Mesendoderm (in vitro differentiated cells): Measurements from ENCODE around the gene CD9.

Source experiments
- DNase-seq: peaks from one replicate; pipeline ENCODE4 v3.0.0; 2013
- H2AK5ac ChIP-seq: 2 replicates; pipeline ENCODE4 v1.6.1; 2013; ENCODE audit warnings: low read length, inconsistent platforms
- H2BK120ac ChIP-seq: 2 replicates; pipeline ENCODE4 v1.6.1; 2013; ENCODE audit warnings: low read depth, mild to moderate bottlenecking, low read length, moderate library complexity, mixed read lengths
- H2BK15ac ChIP-seq: replicated peaks from 2 replicates; pipeline ENCODE4 v1.6.1; 2013; ENCODE audit warnings: low read depth, mild to moderate bottlenecking, moderate library complexity
- H2BK5ac ChIP-seq: 2 replicates; pipeline ENCODE4 v1.6.1; 2013; ENCODE audit warnings: low read length, inconsistent platforms
- H3K18ac ChIP-seq: 2 replicates; pipeline ENCODE4 v1.6.1; 2013; ENCODE audit warnings: mild to moderate bottlenecking, low read length, mixed read lengths
- H3K23ac ChIP-seq: one replicate; pipeline ENCODE4 v1.6.1; 2013; ENCODE audit warnings: low read length
- H3K27ac ChIP-seq: 2 replicates; pipeline ENCODE4 v1.5.1; 2013; ENCODE audit warnings: low read depth, mild to moderate bottlenecking, inconsistent platforms, low read length, moderate library complexity
- H3K27me3 ChIP-seq: 2 replicates; pipeline ENCODE4 v1.6.1; 2013; ENCODE audit warnings: low read length, control low read depth, mild to moderate bottlenecking, inconsistent platforms; ENCODE audit not compliant: insufficient read depth, poor library complexity
- H3K36me3 ChIP-seq: 2 replicates; pipeline ENCODE4 v1.6.1; 2013; ENCODE audit warnings: low read length, inconsistent platforms; ENCODE audit not compliant: control insufficient read depth, insufficient read depth
- H3K4ac ChIP-seq: one replicate; pipeline ENCODE4 v1.6.1; 2013; ENCODE audit warnings: low read depth, mild to moderate bottlenecking, low read length, moderate library complexity
- H3K4me1 ChIP-seq: 2 replicates; pipeline ENCODE4 v1.6.1; 2013; ENCODE audit warnings: low read depth, low read length, inconsistent platforms; ENCODE audit not compliant: control insufficient read depth
- H3K4me2 ChIP-seq: 2 replicates; pipeline ENCODE4 v1.6.1; 2013; ENCODE audit warnings: low read length
- H3K4me3 ChIP-seq: 2 replicates; pipeline ENCODE4 v1.5.1; 2013; ENCODE audit warnings: mild to moderate bottlenecking, low read length
- H3K56ac ChIP-seq: one replicate; pipeline ENCODE4 v1.6.1; 2013; ENCODE audit warnings: low read length
- H3K79me1 ChIP-seq: 2 replicates; pipeline ENCODE4 v1.6.1; 2013; ENCODE audit warnings: low read length, inconsistent platforms
- H3K79me2 ChIP-seq: 2 replicates; pipeline ENCODE4 v1.6.1; 2013; ENCODE audit warnings: mild to moderate bottlenecking, low read length; ENCODE audit not compliant: control insufficient read depth, insufficient read depth
- H3K9ac ChIP-seq: 2 replicates; pipeline ENCODE4 v1.6.1; 2013; ENCODE audit warnings: low read length, inconsistent platforms
- H4K5ac ChIP-seq: one replicate; pipeline ENCODE4 v1.6.1; 2013; ENCODE audit warnings: low read length
- H4K8ac ChIP-seq: one replicate; pipeline ENCODE4 v1.6.1; 2013; ENCODE audit warnings: low read depth, mild to moderate bottlenecking, control low read depth, low read length, moderate library complexity
- WGBS: extraction: QIAGEN DNeasy Blood & Tissue Kit; methylation state at CpG from one replicate; pipeline ENCODE4 v1.1.7; 2013; ENCODE audit warnings: low lambda C conversion rate, missing lambda C conversion rate; ENCODE audit not compliant: insufficient coverage; ENCODE audit errors: extremely low coverage; 5-methylcytosine and 5-hydroxymethylcytosine counted together

CD9 gene

GRCh38 chr12:6216581-6216980 is 16.4 kb downstream of the CD9 start:
- peak overlapping the region; percentile 88 for H3K27ac ChIP-seq

GRCh38 chr12:6218347-6218925 is 18.2 kb downstream of the CD9 start:
- no peak overlapping the region for H2AK5ac ChIP-seq
- H3K36me3 ChIP-seq = no peaks in the 10 kb centered on the region
- no peak for DNase-seq
- peaks cover 33% of the 10 kb centered on the region for H3K79me2 ChIP-seq
- no peak overlapping the region for H3K4me3 ChIP-seq
- no peaks in the 10 kb centered on the region for H3K27me3 ChIP-seq
- no CpG with 5 or more reads among the region's 6 CpGs for WGBS
- no peak overlapping the region for H3K56ac ChIP-seq
- H3K18ac ChIP-seq = no peak overlapping the region
- no peak overlapping the region for H3K9ac ChIP-seq
- H3K4me1 ChIP-seq = peaks cover 26% of the 10 kb centered on the region
- peaks cover 29% of the 10 kb centered on the region for H3K79me1 ChIP-seq
- H2BK120ac ChIP-seq = no peak overlapping the region
- H4K8ac ChIP-seq = no peak overlapping the region
- no peak overlapping the region for H2BK5ac ChIP-seq
- no peak overlapping the region for H3K4ac ChIP-seq
- no peak overlapping the region for H3K4me2 ChIP-seq
- H3K23ac ChIP-seq = no peak overlapping the region
- H2BK15ac ChIP-seq = no peak overlapping the region
- no peak overlapping the region for H3K27ac ChIP-seq
- no peak overlapping the region for H4K5ac ChIP-seq

More at GRCh38 chr12:6216581-6216980, 16.4 kb downstream of the CD9 start:
- Histone ChIP-seq H3K79me2 (peaks cover 32% of the 10 kb centered on the region), H2AK5ac (peak overlapping the region; percentile 80), H3K23ac (peak overlapping the region; percentile 85), H2BK5ac (no peak overlapping the region), H3K4me3 (no peak overlapping the region), H4K8ac (no peak overlapping the region), H3K36me3 (no peaks in the 10 kb centered on the region), H4K5ac (no peak overlapping the region), H3K27me3 (no peaks in the 10 kb centered on the region), H3K4ac (no peak overlapping the region), H2BK15ac (no peak overlapping the region), H3K56ac (peak overlapping the region; percentile 68), H3K4me2 (no peak overlapping the region), H3K9ac (peak overlapping the region; percentile 8), H3K79me1 (peaks cover 28% of the 10 kb centered on the region), H2BK120ac (no peak overlapping the region), H3K18ac (peak overlapping the region; percentile 31), H3K4me1 (peaks cover 28% of the 10 kb centered on the region)
- no CpG with 5 or more reads among the region's 7 CpGs for whole genome bisulfite sequencing
- DNase-seq = no peak

- Histone ChIP-seq H3K56ac (peak overlapping the region; percentile 65), H3K4me1 (peaks cover 18% of the 10 kb centered on the region), H3K23ac (no peak overlapping the region), H2BK15ac (no peak overlapping the region), H3K18ac (no peak overlapping the region), H2AK5ac (no peak overlapping the region), H4K8ac (no peak overlapping the region), H3K79me1 (peaks cover 35% of the 10 kb centered on the region), H3K79me2 (peaks cover 33% of the 10 kb centered on the region), H3K27me3 (no peaks in the 10 kb centered on the region), H3K36me3 (no peaks in the 10 kb centered on the region), H2BK120ac (no peak overlapping the region), H2BK5ac (no peak overlapping the region), H3K4ac (no peak overlapping the region), H3K4me2 (no peak overlapping the region), H3K9ac (peak overlapping the region; percentile 42), H4K5ac (no peak overlapping the region), H3K4me3 (no peak overlapping the region), H3K27ac (no peak overlapping the region)
- peak; percentile 63 for DNase-seq
- WGBS = no CpG with 5 or more reads among the region's 6 CpGs
These were observed 19.8 kb downstream of the CD9 start for GRCh38 chr12:6219980-6220379.

GRCh38 chr12:6221146-6221545 is 20.9 kb downstream of the CD9 start:
- H2BK120ac ChIP-seq = no peak overlapping the region
- no peak overlapping the region for H3K4ac ChIP-seq
- no peak overlapping the region for H4K8ac ChIP-seq
- H3K36me3 ChIP-seq = no peaks in the 10 kb centered on the region
- no peak overlapping the region for H3K4me3 ChIP-seq
- DNase-seq = no peak
- whole genome bisulfite sequencing = no CpG with 5 or more reads among the region's 9 CpGs
- no peak overlapping the region for H3K27ac ChIP-seq
- H2AK5ac ChIP-seq = no peak overlapping the region
- H2BK5ac ChIP-seq = no peak overlapping the region
- peaks cover 9% of the 10 kb centered on the region for H3K4me1 ChIP-seq
- no peak overlapping the region for H3K9ac ChIP-seq
- no peaks in the 10 kb centered on the region for H3K27me3 ChIP-seq
- H3K23ac ChIP-seq = no peak overlapping the region
- no peak overlapping the region for H3K4me2 ChIP-seq
- no peak overlapping the region for H4K5ac ChIP-seq
- H3K18ac ChIP-seq = no peak overlapping the region
- H3K56ac ChIP-seq = no peak overlapping the region
- peaks cover 32% of the 10 kb centered on the region for H3K79me1 ChIP-seq
- peaks cover 29% of the 10 kb centered on the region for H3K79me2 ChIP-seq
- no peak overlapping the region for H2BK15ac ChIP-seq

GRCh38 chr12:6222078-6222654 is 22.0 kb downstream of the CD9 start:
- DNase-seq = no peak
- Histone ChIP-seq H3K27me3 (no peaks in the 10 kb centered on the region), H4K5ac (no peak overlapping the region), H3K4me3 (no peak overlapping the region), H3K79me1 (peaks cover 26% of the 10 kb centered on the region), H3K4ac (no peak overlapping the region), H2BK5ac (no peak overlapping the region), H3K4me2 (no peak overlapping the region), H4K8ac (no peak overlapping the region), H2BK120ac (no peak overlapping the region), H3K36me3 (no peaks in the 10 kb centered on the region), H2BK15ac (no peak overlapping the region), H3K79me2 (peaks cover 23% of the 10 kb centered on the region), H3K56ac (no peak overlapping the region), H3K9ac (no peak overlapping the region), H3K18ac (no peak overlapping the region), H2AK5ac (no peak overlapping the region), H3K27ac (no peak overlapping the region), H3K23ac (no peak overlapping the region), H3K4me1 (peaks cover 4% of the 10 kb centered on the region)
- no CpG with 5 or more reads among the region's 12 CpGs for WGBS

- Histone ChIP-seq H3K27ac (no peak overlapping the region), H3K4ac (no peak overlapping the region), H3K79me1 (peaks cover 19% of the 10 kb centered on the region), H3K27me3 (no peaks in the 10 kb centered on the region), H4K5ac (no peak overlapping the region), H2BK120ac (no peak overlapping the region), H3K9ac (no peak overlapping the region), H3K4me1 (peaks cover 4% of the 10 kb centered on the region), H2BK15ac (no peak overlapping the region), H3K4me2 (no peak overlapping the region), H3K18ac (no peak overlapping the region), H3K56ac (no peak overlapping the region), H3K4me3 (no peak overlapping the region), H3K23ac (no peak overlapping the region), H2BK5ac (no peak overlapping the region), H3K36me3 (no peaks in the 10 kb centered on the region), H4K8ac (no peak overlapping the region), H3K79me2 (peaks cover 14% of the 10 kb centered on the region), H2AK5ac (no peak overlapping the region)
- no peak for DNase-seq
- no CpG with 5 or more reads among the region's 10 CpGs for WGBS
These were observed 23.3 kb downstream of the CD9 start for GRCh38 chr12:6223545-6223944.
